NCI-H1092 treated with DMSO at 0.1 percent for 48 hours (cell line): ENCODE measurements around the gene DAB2.
"Not testable (repeated sequence)": the region's sequence is repeated elsewhere in the genome, so short reads cannot be mapped to it uniquely, and the experiment has no call there.

Experiments used
- DNase-seq: peaks from one replicate; lab custom pipeline; 2025; lab: John Stamatoyannopoulos, UW

The DAB2 gene

DNA sequence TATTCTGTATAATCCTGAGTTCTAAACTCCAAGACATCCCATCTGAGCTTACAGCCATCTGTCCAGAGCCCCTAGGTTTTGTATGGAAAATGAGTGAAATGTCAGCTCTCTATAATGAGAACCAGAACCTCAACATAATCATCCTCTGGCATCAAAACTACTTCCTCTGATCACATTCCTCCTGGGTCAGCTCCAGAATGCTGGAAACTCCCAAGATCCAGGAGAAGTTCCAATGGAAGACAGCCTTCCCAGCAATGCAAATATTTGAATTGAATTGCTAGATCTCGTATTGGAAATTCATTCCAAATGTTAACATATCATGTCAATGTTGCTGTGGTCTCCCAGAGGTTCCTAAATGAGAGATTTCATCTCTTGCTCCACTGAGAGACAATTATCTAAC lies 84.3 kb downstream of the DAB2 start:
- DNase-seq: no peak

DNA sequence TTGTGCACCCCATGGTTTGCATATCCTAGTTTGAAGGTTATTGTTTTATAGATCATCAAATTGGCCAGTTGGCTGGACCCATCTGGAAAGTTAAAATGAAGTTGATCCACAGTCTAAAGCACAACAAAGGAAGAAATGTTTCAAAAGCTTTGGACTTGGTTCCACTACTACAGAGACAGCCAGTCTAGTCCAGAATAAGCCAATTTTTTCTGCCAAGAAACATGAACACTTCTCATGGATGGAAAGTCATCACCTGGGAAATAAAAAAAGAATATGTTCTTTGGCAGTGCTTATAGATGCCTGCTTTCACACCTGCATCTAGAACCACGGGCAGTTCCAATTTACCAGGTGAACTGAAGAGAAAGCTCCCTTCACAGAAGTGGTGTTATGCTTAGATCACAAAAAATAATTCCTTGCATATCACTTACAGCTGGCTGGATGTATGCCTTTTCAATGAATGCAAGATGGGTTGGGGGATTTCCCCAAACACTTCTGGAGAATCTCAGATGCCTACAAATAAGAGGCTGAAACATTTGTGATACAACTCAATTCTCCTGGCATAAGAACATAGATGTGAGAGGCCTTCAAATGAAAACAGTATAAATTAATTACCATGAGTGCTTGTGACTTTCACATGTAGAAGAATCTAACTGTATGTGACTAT lies 87.4 kb downstream of the DAB2 start:
- DNase-seq: no peak

DNA sequence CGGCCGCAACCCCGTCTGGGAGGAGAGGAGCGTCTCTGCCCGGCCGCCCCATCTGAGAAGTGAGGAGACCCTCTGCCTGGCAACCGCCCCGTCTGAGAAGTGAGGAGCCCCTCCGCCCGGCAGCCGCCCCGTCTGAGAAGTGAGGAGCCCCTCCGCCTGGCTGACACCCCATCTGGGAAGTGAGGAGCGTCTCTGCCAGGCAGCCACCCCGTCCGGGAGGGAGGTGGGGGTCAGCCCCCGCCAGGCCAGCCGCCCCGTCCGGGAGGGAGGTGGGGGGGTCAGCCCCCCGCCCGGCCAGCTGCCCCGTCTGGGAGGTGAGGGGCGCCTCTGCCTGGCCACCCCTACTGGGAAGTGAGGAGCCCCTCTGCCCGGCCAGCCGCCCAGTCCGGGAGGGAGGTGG lies 90.5 kb downstream of the DAB2 start:
- not testable (repeated sequence) for DNase-seq

DNA sequence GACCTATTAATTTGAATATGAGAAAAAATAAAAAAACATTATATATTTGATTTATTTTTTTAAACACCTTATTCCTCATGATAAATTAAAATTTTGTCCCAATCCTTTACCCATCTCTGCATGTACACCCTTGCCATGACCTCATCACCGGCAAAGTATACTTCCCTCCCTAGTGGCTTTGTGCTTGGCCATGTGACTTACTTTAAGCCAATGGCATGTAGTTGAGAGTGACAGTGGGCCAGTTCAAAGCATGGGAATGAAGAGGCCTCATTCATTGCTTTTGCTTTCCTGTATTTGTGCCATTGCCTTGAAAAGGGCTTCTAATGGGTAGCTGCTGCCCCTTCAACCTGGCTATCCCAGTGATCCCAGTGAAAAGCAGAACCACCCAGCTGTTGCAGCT lies 91.7 kb downstream of the DAB2 start:
- no peak for DNase-seq

DNA sequence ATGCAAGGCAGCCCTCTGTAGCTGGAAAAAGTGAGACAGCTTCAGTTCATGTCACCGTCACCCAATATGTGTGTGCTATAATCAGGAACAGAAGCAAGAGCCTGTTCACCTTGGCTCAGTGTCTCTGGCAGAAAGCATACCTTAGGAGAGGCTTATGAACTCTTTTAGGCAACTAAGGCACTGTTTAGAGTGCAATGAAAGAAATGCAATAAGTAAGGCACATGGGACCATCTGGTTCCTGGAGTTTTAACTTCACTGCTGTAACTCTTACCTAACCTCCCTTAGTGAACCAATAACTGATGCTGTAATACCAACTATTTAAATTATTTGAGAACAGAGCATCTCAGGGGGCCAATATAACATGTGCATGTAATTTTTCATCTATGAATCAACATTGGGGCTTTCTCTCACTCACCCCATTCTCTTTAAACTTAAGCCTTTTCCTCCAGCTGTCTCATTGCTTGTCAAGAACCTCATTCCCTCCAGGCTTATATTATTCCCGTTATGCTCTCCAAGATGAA lies 92.9 kb downstream of the DAB2 start:
- no peak for DNase-seq

DNA sequence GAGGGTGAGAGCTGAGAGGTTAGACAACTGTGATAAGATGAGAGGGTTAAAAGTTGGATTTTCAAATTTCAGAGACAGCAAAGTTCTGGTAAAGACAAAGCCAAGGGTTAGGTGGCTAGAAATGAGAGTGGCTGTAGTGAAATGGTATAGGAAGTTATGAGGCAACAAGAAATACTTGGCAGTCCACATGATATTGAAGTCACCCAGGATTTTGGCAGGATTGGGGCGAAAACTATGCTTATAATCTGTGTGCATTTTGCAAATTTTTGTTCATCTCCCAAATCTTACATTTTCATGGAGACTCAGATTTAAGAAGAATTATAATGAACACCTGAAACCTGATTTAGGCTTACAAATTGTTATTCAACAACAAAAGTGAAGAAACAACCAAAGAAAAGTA lies 96.0 kb downstream of the DAB2 start:
- no peak for DNase-seq

DNA sequence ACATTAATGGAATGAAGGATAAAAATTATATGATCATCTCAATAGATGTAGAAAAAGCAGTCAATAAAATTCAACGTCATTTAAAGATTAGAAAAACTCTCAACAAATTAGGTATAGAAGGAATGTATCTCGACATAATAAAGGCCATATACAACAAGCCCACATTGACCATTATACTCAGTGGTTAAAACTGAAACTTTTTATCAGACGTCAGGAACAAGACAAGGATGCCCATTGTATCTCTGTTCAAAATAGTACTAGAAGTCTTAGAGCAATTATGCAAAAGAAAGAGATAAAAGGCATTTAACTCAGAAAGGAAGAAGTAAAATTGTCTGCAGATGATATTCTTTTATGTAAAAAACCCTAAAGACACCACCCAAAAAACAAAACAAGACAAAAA lies 101.2 kb downstream of the DAB2 start:
- DNase-seq: no peak
